Measurements from ENCODE around the gene XCL2.

DNA sequence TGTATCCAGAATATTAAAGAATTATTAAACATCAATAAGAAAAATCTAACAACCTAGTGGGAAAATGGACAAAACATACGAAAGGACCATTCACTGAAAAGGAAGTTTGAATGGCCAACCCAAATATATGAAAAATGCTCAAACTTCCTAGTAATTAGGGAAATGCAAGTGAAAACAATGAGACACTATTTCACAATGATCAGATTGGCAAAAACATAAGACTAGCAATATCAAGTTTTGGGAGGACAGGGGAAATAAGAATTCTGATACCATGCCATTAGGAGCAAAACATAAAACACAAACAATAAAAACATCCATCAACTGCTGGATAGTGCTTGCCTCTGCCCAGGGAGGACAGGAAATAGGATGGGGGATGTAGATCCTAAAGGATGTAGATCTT lies 14.3 kb downstream of the XCL2 start:
- no peak for TF ChIP-seq POLR2A (IDR thresholded peaks at IDR 0.05; ENCODE audit: low read length)
- TF ChIP-seq RAD21 (conservative IDR thresholded peaks at IDR 0.05 in 1 of 2, IDR thresholded peaks at IDR 0.05 in 1 of 2) = no peak
- TF ChIP-seq, protein P1, sequence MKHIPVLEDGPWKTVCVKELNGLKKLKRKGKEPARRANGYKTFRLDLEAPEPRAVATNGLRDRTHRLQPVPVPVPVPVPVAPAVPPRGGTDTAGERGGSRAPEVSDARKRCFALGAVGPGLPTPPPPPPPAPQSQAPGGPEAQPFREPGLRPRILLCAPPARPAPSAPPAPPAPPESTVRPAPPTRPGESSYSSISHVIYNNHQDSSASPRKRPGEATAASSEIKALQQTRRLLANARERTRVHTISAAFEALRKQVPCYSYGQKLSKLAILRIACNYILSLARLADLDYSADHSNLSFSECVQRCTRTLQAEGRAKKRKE (CRISPR knock-in tag; IDR thresholded peaks at IDR 0.05; ENCODE audit: low read depth) = no peak
- TF ChIP-seq EP300 (IDR thresholded peaks at IDR 0.05) = no peak
- TF ChIP-seq, protein P2, sequence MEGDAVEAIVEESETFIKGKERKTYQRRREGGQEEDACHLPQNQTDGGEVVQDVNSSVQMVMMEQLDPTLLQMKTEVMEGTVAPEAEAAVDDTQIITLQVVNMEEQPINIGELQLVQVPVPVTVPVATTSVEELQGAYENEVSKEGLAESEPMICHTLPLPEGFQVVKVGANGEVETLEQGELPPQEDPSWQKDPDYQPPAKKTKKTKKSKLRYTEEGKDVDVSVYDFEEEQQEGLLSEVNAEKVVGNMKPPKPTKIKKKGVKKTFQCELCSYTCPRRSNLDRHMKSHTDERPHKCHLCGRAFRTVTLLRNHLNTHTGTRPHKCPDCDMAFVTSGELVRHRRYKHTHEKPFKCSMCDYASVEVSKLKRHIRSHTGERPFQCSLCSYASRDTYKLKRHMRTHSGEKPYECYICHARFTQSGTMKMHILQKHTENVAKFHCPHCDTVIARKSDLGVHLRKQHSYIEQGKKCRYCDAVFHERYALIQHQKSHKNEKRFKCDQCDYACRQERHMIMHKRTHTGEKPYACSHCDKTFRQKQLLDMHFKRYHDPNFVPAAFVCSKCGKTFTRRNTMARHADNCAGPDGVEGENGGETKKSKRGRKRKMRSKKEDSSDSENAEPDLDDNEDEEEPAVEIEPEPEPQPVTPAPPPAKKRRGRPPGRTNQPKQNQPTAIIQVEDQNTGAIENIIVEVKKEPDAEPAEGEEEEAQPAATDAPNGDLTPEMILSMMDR (IDR thresholded peaks at IDR 0.05) = no peak

All from A549 (cell line).